Renal pelvis (tissue), 12 donors: ENCODE measurements around the gene B3GNT8. TPM values are rescaled to one million over a fixed set of nuclear protein-coding genes. Genes with fewer than 3 reads are reported as not detected.
"Not testable (repeated sequence)": the region's sequence is repeated elsewhere in the genome, so short reads cannot be mapped to it uniquely, and the experiment has no call there.

Experiments
- DNase-seq: peaks from one replicate; pipeline ENCODE4 v3.0.0-alpha.2; 2013
- long read RNA-seq, 16 experiments: transcript quantifications; one replicate each; lab custom pipeline, GENCODE V29; 2026
- polyA plus RNA-seq, 3 donors: library from polyadenylated mRNA; unstranded; fragments of 120-200 nt; gene quantifications; one replicate each; pipeline ENCODE4 v1.2.1, GENCODE V29; 2013; ENCODE audit not compliant: insufficient read length in 3 of 3

B3GNT8 gene, protein sequence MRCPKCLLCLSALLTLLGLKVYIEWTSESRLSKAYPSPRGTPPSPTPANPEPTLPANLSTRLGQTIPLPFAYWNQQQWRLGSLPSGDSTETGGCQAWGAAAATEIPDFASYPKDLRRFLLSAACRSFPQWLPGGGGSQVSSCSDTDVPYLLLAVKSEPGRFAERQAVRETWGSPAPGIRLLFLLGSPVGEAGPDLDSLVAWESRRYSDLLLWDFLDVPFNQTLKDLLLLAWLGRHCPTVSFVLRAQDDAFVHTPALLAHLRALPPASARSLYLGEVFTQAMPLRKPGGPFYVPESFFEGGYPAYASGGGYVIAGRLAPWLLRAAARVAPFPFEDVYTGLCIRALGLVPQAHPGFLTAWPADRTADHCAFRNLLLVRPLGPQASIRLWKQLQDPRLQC
- 1 to 10 TPM; 3.7 to 5.1 (median 4.9) TPM for polyA plus RNA-seq
- long read RNA-seq, donor 1, partial matches to known transcripts = 0 of 1 reads
- long read RNA-seq, donor 1, other reads (novel, unspliced or antisense) = 0 of 1 reads
- long read RNA-seq, donor 2 = 0 reads
- long read RNA-seq, donor 3, partial matches to known transcripts = 0 of 1 reads
- long read RNA-seq, donor 3, other reads (novel, unspliced or antisense) = 0 of 1 reads
- long read RNA-seq, donor 4 = 0 reads
- long read RNA-seq, donor 5 = 0 reads
- long read RNA-seq, donor 6 = 0 reads
- long read RNA-seq, donor 7, partial matches to known transcripts = 5 of 5 reads
- long read RNA-seq, donor 7, other reads (novel, unspliced or antisense) = 0 of 5 reads
- long read RNA-seq, donor 8 = 0 reads
- long read RNA-seq, donor 9, partial matches to known transcripts = 7 of 8 reads
- long read RNA-seq, donor 9, other reads (novel, unspliced or antisense) = 0 of 8 reads
- long read RNA-seq, donor 10 = 0 reads
- long read RNA-seq, donor 11 = 0 reads
- long read RNA-seq, donor 12 = 0 reads
- long read RNA-seq, donor 13 = 0 reads
- long read RNA-seq, donor 14 = 0 reads
- long read RNA-seq, donor 15, partial matches to known transcripts = 5 of 7 reads
- long read RNA-seq, donor 15, other reads (novel, unspliced or antisense) = 0 of 7 reads
- long read RNA-seq, donor 16 = 0 reads

DNA sequence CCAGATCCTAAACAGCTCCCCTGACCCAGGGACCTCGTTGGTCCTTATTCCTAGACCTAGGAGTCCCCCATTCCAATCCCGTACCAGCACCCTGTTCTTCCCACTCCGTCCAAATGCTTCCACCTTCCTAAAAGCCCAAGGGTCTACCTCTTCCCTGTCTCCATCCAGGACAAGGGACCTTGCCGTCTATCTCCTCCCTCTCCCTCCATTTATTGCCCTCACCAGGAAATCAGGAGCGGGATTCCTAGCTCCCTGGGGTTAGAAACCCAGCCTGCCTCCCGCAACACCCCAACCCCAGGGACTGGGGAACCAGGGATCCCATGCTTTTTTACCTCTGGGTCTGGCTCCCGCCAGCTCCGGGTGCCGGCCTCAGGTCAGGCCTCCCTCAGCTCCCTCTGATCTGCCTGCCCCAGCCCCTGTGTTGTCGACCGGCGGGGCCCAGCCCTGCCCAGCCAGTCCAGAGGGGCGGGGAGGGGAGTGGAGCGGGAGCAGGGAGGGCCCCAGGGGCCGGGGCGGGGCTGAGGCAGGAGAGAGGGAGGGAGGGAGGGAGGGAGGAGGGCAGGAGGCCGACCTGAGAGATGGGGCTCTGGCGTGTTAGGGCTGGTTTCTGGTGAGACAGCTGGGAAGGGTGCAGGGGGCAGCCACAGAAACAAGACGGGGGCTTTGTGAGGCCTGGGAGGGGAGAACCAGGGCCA is at the start of gene B3GNT8:
Gene B3GNT8 (minus strand): TSS at position 423 of the 695 bp plus-strand sequence. CDS start 596 bp downstream, outside the sequence.
- peak; percentile 75 for DNase-seq

- no peak for DNase-seq
These were observed 49.4 kb upstream of the B3GNT8 start for GRCh38 chr19:41476583-41476982.

- DNase-seq = not testable (repeated sequence)
These were observed 36.4 kb upstream of the B3GNT8 start for GRCh38 chr19:41463257-41464256.

DNA sequence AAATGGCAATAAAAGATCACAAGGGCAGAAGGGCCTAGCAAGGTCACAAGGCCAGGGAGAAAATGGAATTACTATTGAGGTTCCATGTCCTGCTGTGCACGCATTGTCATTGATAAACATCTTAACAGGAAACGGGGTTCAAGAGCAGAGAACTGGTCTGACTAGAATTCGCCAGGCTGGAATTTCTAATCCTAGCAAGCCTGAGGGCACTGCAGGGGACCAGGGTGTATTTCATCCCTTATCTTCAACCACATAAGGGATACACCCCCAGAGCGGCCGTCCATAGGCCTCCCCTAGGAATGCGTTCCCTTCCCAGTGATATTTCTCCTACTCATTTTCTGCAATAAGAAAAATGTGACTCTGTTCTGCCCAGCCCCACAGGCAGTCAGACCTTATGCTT is 35.3 kb upstream of the B3GNT8 start:
- DNase-seq = no peak

DNA sequence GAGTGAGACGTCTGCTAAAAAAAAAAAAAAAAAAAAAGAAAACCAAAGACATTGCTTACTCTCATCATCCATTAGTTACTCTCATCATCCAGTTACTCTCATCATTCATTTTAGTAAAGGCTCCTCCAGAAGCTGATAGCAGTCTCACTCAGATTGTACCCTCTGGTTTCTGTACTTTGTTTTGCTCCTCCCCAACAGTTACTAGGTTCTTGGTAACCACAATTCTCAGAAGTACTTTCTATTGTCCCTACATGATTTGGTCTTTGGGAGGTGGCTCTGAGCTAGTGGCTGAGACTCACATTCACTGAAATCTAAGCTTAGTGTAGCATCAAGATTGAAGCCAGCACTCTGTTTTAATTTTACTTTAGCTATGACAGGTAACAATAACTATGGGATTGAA is 30.1 kb upstream of the B3GNT8 start:
- no peak for DNase-seq

DNA sequence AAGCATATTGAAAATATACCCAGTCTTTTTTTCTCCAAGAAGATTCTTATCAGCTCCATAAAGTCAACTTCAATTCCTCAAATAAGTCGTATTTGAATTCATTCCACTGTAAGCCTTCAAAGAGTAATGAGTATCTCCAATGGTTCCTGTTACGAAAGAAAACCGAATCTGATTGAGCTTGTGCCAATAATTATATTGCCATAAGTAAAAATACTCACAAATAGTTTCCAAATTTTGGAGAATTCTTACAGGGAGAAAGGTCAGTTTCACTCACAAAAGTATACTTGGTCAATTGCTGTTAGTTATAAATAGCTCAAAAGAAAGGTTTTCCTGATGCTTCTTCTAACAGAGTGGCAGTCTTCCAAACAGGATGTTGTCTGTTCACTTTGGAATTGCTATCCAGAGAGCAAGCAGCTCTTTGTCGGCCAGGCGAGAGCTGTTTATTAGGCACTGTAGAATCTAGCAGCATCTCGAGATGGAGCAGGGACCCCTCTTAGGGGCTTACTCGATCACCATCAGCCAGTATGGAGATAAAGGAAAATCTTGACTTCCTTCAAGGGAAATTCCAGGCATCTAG is 29.3 kb upstream of the B3GNT8 start:
- DNase-seq = no peak

GRCh38 chr19:41455936-41456335 is 28.8 kb upstream of the B3GNT8 start:
- no peak for DNase-seq

DNA sequence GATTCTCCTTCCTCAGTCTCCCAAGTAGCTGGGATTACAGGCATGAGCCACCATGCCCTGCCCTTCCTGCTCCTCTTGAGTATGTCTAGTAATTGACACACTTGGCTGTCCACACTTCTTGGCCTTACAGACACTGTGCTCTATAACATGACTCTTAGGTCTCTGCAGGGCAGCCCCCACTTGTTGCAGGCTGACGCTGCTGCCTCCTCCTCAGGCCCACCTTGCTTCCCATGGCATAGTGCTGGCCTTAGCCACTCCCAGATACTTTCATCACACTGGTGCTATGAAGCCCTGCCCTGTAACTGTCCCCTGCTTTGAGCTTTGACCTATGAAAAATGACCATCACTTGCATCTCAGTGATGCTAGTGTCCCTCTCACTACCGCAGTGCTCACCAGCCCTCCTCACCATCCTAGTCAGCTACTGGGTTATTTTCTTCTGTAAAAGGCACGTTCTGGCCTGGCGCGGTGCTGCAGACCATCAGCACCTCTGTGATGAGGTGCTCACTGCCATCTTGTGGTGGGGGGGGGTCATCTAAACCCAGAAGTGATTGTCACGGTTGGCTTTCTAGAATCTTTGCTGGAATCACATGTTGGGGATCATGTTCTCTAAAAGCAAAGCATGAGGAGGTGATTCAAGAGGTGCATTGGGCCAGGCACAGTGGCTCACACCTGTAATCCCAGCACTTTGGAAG is 25.6 kb upstream of the B3GNT8 start:
- no peak for DNase-seq

- DNase-seq = no peak
These were observed 22.6 kb upstream of the B3GNT8 start for GRCh38 chr19:41449865-41450178.

- peak; percentile 68 for DNase-seq
These were observed 22.1 kb upstream of the B3GNT8 start for GRCh38 chr19:41449079-41449864.

- no peak for DNase-seq
These were observed 20.7 kb upstream of the B3GNT8 start for GRCh38 chr19:41447732-41448332.

DNA sequence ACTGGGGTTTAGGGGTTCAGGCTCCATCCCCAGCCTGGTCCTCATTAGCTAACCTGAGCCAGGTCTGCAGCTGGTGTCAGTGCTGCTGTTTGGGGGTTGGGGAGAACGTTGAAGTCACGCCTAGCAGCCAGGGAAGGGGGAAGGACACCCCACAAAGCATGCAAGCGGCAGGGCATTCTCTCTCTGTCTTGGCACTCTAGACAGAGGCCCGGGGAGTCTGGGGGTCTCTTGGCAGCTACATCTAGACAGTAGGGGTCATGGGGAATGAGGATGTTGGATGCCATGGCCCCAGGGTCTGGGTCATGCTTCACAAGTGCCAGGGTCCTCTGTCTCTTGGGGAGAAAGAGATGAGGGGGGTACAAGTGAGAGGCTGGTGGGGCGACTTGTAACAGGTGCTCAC is 18.4 kb upstream of the B3GNT8 start:
- DNase-seq = no peak

DNA sequence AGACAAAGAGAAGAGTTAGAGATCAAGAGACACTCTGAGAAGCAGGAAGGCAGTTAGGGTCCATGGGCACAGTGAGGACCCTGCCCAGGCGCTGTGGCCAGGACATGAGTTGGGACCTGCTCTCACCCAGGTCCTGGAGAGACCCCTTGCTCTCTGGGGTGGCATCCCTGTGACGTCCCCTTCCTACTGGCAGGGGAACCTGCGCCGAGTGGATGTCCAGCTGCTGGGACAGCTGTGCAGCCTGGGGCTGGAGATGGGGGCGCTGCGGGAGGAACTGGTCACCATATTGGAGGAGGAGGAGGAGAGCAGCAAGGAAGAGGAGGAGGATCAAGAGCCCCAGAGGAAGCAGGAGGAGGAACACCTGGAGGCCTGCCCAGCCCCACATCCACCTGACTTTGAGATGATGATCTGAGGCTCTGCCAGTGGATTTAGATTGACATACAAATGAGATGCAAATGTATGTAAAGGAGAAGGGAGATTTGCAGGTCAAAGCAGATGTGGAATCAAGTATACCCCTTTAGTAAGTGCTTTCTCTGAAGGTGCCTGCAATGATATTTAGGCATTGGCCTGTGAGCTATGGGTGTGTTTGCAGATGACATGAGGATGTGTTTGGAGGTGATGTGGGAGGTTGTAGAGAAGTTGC is 16.8 kb upstream of the B3GNT8 start:
- DNase-seq = no peak

DNA sequence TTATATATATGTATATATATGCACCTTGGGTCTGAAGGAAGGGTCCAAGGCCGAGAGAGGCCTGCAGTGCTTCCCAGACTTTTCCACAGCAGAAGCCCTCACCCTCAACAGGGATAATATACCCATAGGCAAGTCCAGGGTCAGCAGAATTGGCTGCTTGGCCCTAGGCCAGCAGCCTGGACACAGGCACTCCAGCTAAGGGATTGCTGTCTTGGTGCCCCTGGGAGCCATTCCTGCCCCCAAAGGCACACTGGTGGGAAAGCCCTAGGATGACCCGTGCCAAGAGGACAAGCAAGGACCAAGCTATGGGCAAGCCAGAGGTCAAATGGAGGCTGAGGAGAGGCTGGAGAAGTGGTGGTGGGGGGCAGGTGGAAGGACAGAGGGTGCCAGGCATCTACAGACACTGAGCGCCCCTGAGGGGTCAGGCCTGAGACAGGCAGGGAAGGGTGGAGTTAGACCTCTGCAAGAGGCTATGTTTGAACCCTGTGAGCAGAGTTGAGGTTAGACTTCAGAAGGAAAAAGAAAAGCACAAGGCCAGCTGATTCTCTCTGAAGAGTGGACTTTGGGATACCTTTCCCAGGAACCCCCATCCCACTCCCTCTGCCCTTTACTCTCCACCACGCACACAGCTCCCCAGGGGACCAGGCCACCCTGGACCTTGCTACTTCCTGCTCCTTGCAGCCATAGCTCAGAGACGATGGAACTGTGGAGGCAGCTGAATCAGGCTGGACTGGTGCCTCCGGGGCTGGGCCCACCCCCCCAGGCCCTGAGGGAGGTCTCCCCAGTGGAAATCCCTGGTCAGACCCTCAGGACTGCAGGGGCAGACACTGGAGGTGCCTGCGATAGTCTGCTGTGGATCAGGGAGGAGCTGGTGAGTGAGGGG is 15.5 kb upstream of the B3GNT8 start, which contains the start of gene ERICH4:
Gene ERICH4 (plus strand): TSS at position 684 of the 883 bp plus-strand sequence. CDS start 14 bp downstream, at position 698.
- DNase-seq = no peak

DNA sequence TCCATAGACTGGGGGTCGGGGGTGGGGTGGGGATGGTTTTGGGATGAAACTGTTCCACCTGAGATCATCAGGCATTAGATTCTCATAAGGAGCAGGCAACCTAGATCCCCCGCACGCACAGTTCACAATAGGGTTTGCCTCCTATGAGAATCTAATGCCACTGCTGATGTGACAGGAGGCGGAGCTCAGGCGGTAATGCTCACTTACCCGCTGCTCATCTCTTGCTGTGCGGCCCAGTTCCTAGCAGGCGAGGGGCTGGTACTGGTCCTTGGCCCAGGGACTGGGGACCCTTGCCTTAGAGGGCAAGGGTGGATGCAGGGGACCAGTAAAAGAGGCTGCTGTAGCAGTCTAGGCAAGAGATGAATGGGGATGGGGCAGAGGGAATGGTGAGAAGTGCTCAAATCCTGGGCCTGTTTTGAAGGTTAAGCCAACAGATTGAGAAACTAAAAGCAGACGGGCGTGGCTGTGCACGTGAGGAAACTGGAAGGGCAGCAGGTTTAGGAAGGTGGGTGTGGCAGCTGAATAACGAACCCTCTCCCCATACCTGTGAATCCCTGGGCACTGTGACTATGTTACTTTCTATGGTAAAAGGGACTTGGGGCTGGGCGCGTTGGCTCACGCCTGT is 14.3 kb upstream of the B3GNT8 start:
- no peak for DNase-seq
